Mammary epithelial cell (primary cell): ENCODE results near the gene UBE2L5.

Experiments
- CTCF ChIP-seq, 2 donors: IDR thresholded peaks in 1 of 2; conservative IDR thresholded peaks in 1 of 2; 2 replicates each; pipeline ENCODE4 v1.5.1; 2011 to 2012; ENCODE audit warnings: inconsistent platforms in 2 of 2, low read length in 2 of 2, mild to moderate bottlenecking in 2 of 2, control low read depth in 1 of 2, low read depth in 1 of 2; ENCODE audit not compliant: insufficient read depth in 1 of 2; ENCODE audit errors: extremely low read depth in 1 of 2
- EZH2 ChIP-seq: IDR thresholded peaks from 2 replicates; pipeline ENCODE4 v1.6.1; 2012; ENCODE audit warnings: low read length, inconsistent platforms, borderline replicate concordance

- TF ChIP-seq CTCF (conservative IDR thresholded peaks at IDR 0.05 in 1 of 2, IDR thresholded peaks at IDR 0.05 in 1 of 2; ENCODE audit: extremely low read depth in 1 of 2, insufficient read depth in 1 of 2, low read depth in 1 of 2, low read length in 2 of 2): no peak
- TF ChIP-seq EZH2: no peak
Observed at GRCh38 chr13:30438286-30438685, 16.0 kb downstream of the UBE2L5 start.
